ENCODE results near the gene SBF2.

SBF2 gene

GRCh38 chr11:9831122-9831521 lies 462.9 kb downstream of the SBF2 start:
- no peak overlapping the region for H3K27ac Mint-ChIP-seq
- H3K4me3 Mint-ChIP-seq = no peak overlapping the region
- peaks cover 16% of the 10 kb centered on the region for H3K36me3 Mint-ChIP-seq
- no peaks in the 10 kb centered on the region for H3K27me3 Mint-ChIP-seq
- no peaks in the 10 kb centered on the region for H3K4me1 Mint-ChIP-seq (ENCODE audit: low read depth)
- H3K9me3 Mint-ChIP-seq (ENCODE audit: low read depth) = no peaks in the 10 kb centered on the region

GRCh38 chr11:9827708-9828107 lies 466.3 kb downstream of the SBF2 start:
- H3K27me3 Mint-ChIP-seq = no peaks in the 10 kb centered on the region
- no peaks in the 10 kb centered on the region for H3K9me3 Mint-ChIP-seq (ENCODE audit: low read depth)
- H3K27ac Mint-ChIP-seq = no peak overlapping the region
- no peaks in the 10 kb centered on the region for H3K4me1 Mint-ChIP-seq (ENCODE audit: low read depth)
- H3K36me3 Mint-ChIP-seq = peaks cover 14% of the 10 kb centered on the region
- no peak overlapping the region for H3K4me3 Mint-ChIP-seq

GRCh38 chr11:9826390-9826789 lies 467.6 kb downstream of the SBF2 start:
- H3K9me3 Mint-ChIP-seq (ENCODE audit: low read depth) = no peaks in the 10 kb centered on the region
- H3K27me3 Mint-ChIP-seq = no peaks in the 10 kb centered on the region
- H3K36me3 Mint-ChIP-seq = peaks cover 9% of the 10 kb centered on the region
- H3K4me1 Mint-ChIP-seq (ENCODE audit: low read depth) = no peaks in the 10 kb centered on the region
- no peak overlapping the region for H3K4me3 Mint-ChIP-seq
- no peak overlapping the region for H3K27ac Mint-ChIP-seq

GRCh38 chr11:9825895-9826294 lies 468.1 kb downstream of the SBF2 start:
- H3K9me3 Mint-ChIP-seq (ENCODE audit: low read depth) = no peaks in the 10 kb centered on the region

GRCh38 chr11:9825315-9825714 lies 468.7 kb downstream of the SBF2 start:
- Mint-ChIP-seq H3K4me1 (ENCODE audit: low read depth) (no peaks in the 10 kb centered on the region), H3K9me3 (ENCODE audit: low read depth) (no peaks in the 10 kb centered on the region), H3K4me3 (no peak overlapping the region), H3K36me3 (peaks cover 9% of the 10 kb centered on the region), H3K27me3 (no peaks in the 10 kb centered on the region), H3K27ac (no peak overlapping the region)

More at GRCh38 chr11:9825895-9826294, 468.1 kb downstream of the SBF2 start:
- H3K4me3 Mint-ChIP-seq = no peak overlapping the region
- H3K27ac Mint-ChIP-seq = no peak overlapping the region
- H3K4me1 Mint-ChIP-seq (ENCODE audit: low read depth) = no peaks in the 10 kb centered on the region
- H3K27me3 Mint-ChIP-seq = no peaks in the 10 kb centered on the region
- H3K36me3 Mint-ChIP-seq = peaks cover 9% of the 10 kb centered on the region

GRCh38 chr11:9823887-9824385 lies 470.1 kb downstream of the SBF2 start:
- Mint-ChIP-seq H3K9me3 (ENCODE audit: low read depth) (no peaks in the 10 kb centered on the region), H3K27me3 (no peaks in the 10 kb centered on the region), H3K27ac (no peak overlapping the region), H3K4me3 (no peak overlapping the region), H3K4me1 (ENCODE audit: low read depth) (no peaks in the 10 kb centered on the region), H3K36me3 (peaks cover 9% of the 10 kb centered on the region)

GRCh38 chr11:9823439-9823838 lies 470.6 kb downstream of the SBF2 start:
- H3K9me3 Mint-ChIP-seq (ENCODE audit: low read depth) = no peaks in the 10 kb centered on the region
- peaks cover 9% of the 10 kb centered on the region for H3K36me3 Mint-ChIP-seq
- H3K4me3 Mint-ChIP-seq = no peak overlapping the region
- no peak overlapping the region for H3K27ac Mint-ChIP-seq
- H3K4me1 Mint-ChIP-seq (ENCODE audit: low read depth) = no peaks in the 10 kb centered on the region
- H3K27me3 Mint-ChIP-seq = no peaks in the 10 kb centered on the region

- H3K9me3 Mint-ChIP-seq (ENCODE audit: low read depth) = no peaks in the 10 kb centered on the region
- H3K4me3 Mint-ChIP-seq = no peak overlapping the region
Measured at GRCh38 chr11:9821008-9821752, 472.8 kb downstream of the SBF2 start.

GRCh38 chr11:9820260-9820659 lies 473.8 kb downstream of the SBF2 start:
- no peaks in the 10 kb centered on the region for H3K27me3 Mint-ChIP-seq
- no peaks in the 10 kb centered on the region for H3K9me3 Mint-ChIP-seq (ENCODE audit: low read depth)
- no peak overlapping the region for H3K4me3 Mint-ChIP-seq
- no peaks in the 10 kb centered on the region for H3K4me1 Mint-ChIP-seq (ENCODE audit: low read depth)
- no peak overlapping the region for H3K27ac Mint-ChIP-seq
- H3K36me3 Mint-ChIP-seq = peaks cover 5% of the 10 kb centered on the region

More at GRCh38 chr11:9821008-9821752, 472.8 kb downstream of the SBF2 start:
- H3K27me3 Mint-ChIP-seq = no peaks in the 10 kb centered on the region
- H3K36me3 Mint-ChIP-seq = peaks cover 6% of the 10 kb centered on the region
- H3K27ac Mint-ChIP-seq = no peak overlapping the region
- no peaks in the 10 kb centered on the region for H3K4me1 Mint-ChIP-seq (ENCODE audit: low read depth)

GRCh38 chr11:9817191-9817590 lies 476.8 kb downstream of the SBF2 start:
- peaks cover 5% of the 10 kb centered on the region for H3K36me3 Mint-ChIP-seq
- no peak overlapping the region for H3K4me3 Mint-ChIP-seq
- no peaks in the 10 kb centered on the region for H3K4me1 Mint-ChIP-seq (ENCODE audit: low read depth)

GRCh38 chr11:9815486-9816136 lies 478.4 kb downstream of the SBF2 start:
- no peaks in the 10 kb centered on the region for H3K9me3 Mint-ChIP-seq (ENCODE audit: low read depth)
- H3K4me3 Mint-ChIP-seq = no peak overlapping the region
- H3K4me1 Mint-ChIP-seq (ENCODE audit: low read depth) = no peaks in the 10 kb centered on the region
- no peak overlapping the region for H3K27ac Mint-ChIP-seq
- H3K36me3 Mint-ChIP-seq = peaks cover 9% of the 10 kb centered on the region
- H3K27me3 Mint-ChIP-seq = no peaks in the 10 kb centered on the region

More at GRCh38 chr11:9817191-9817590, 476.8 kb downstream of the SBF2 start:
- Mint-ChIP-seq H3K27ac (no peak overlapping the region), H3K9me3 (ENCODE audit: low read depth) (no peaks in the 10 kb centered on the region), H3K27me3 (no peaks in the 10 kb centered on the region)

GRCh38 chr11:9814108-9814507 lies 479.9 kb downstream of the SBF2 start:
- Mint-ChIP-seq H3K9me3 (ENCODE audit: low read depth) (no peaks in the 10 kb centered on the region), H3K4me1 (ENCODE audit: low read depth) (no peaks in the 10 kb centered on the region), H3K36me3 (peaks cover 12% of the 10 kb centered on the region), H3K27ac (no peak overlapping the region), H3K27me3 (no peaks in the 10 kb centered on the region), H3K4me3 (no peak overlapping the region)

GRCh38 chr11:9808943-9809342 lies 485.1 kb downstream of the SBF2 start:
- Mint-ChIP-seq H3K4me1 (ENCODE audit: low read depth) (no peaks in the 10 kb centered on the region), H3K9me3 (ENCODE audit: low read depth) (no peaks in the 10 kb centered on the region), H3K36me3 (peaks cover 28% of the 10 kb centered on the region), H3K27ac (no peak overlapping the region), H3K4me3 (no peak overlapping the region), H3K27me3 (no peaks in the 10 kb centered on the region)

- no peak overlapping the region for H3K27ac Mint-ChIP-seq
- H3K27me3 Mint-ChIP-seq = no peaks in the 10 kb centered on the region
- no peak overlapping the region for H3K4me3 Mint-ChIP-seq
- H3K36me3 Mint-ChIP-seq = peaks cover 25% of the 10 kb centered on the region
- H3K9me3 Mint-ChIP-seq (ENCODE audit: low read depth) = no peaks in the 10 kb centered on the region
- no peaks in the 10 kb centered on the region for H3K4me1 Mint-ChIP-seq (ENCODE audit: low read depth)
Measured at GRCh38 chr11:9806946-9807687, 486.9 kb downstream of the SBF2 start.

- peaks cover 22% of the 10 kb centered on the region for H3K36me3 Mint-ChIP-seq
- no peak overlapping the region for H3K4me3 Mint-ChIP-seq
- H3K4me1 Mint-ChIP-seq (ENCODE audit: low read depth) = peaks cover 1% of the 10 kb centered on the region
- no peaks in the 10 kb centered on the region for H3K27me3 Mint-ChIP-seq
- no peak overlapping the region for H3K27ac Mint-ChIP-seq
- H3K9me3 Mint-ChIP-seq (ENCODE audit: low read depth) = no peaks in the 10 kb centered on the region
Measured at GRCh38 chr11:9804419-9804902, 489.6 kb downstream of the SBF2 start.
